ENCODE measurements around the gene RTKN. TPM values are rescaled to one million over a fixed set of nuclear protein-coding genes. Genes with fewer than 3 reads are reported as not detected.

Gene RTKN
- total and polyA plus RNA-seq, 7 experiments from 2014 or later = 0.26 to 1.5 (median 0.97) TPM; not detected in 2

DNA sequence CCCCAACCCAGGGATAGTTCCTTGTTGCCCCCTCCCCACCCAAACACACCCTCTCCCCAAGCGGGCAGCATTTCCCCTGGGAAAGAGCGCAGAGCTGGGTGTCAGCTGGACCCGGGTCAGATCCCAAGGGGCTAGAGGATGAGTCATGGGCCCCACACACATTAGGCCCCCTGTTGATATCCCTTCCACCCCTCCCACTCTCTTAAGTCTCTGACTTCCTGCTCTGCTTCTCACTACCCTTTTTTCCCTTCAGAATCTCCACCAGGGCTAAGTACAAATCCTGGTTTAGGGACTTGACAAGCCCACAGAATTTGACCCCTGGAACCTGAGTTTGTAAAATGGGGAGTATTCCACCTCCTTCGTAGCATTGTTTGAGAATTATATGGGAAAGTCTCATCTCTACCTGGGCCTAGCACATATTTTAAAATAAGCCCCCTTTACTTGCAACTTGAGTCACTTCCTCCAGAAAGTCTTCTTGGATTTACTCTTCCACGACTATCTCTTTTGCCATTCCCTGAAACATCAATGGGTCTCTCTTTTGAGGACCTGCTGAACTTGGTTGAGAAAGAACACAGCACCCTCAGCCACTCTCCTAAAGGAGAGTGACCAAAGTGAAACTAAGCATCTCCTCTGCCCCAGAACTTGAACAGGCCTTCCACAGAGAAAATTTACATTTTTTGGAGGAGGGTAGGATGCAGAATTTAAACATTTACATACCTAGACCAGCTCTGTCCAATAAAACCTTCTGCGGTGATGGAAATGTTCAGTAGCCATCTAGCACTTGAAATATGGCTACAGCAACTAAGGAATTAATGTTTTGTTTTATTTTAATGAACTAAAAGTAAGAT, 4.7 kb downstream of the RTKN start:
- Histone ChIP-seq H3K27ac (ENCODE audit: low read depth, low read length) (no peak overlapping the region), H3K27me3 (ENCODE audit: control insufficient read depth in 2 of 2, insufficient read depth in 2 of 2, low read length in 2 of 2) (peaks cover 0 to 9% of the 10 kb centered on the region in 2 donors), H3K4me3 (ENCODE audit: low read length) (no peak overlapping the region), H3K4me1 (ENCODE audit: control insufficient read depth in 2 of 2, insufficient read depth in 2 of 2, low read length in 2 of 2) (peaks cover 0 to 8% of the 10 kb centered on the region in 2 donors), H3K36me3 (ENCODE audit: control insufficient read depth in 2 of 3, insufficient read depth in 3 of 3, low read length in 3 of 3) (no peaks in the 10 kb centered on the region), H3K9me3 (ENCODE audit: control insufficient read depth in 2 of 3, low read length in 3 of 3) (no peaks in the 10 kb centered on the region)
- DNase-seq (no peak), ATAC-seq (no peak)
- Mint-ChIP-seq H3K36me3 (no peaks in the 10 kb centered on the region), H3K4me3 (no peak overlapping the region), H3K27ac (no peak overlapping the region), H3K27me3 (peaks cover 6 to 34% (median 20%) of the 10 kb centered on the region in 5 donors), H3K9me3 (no peaks in the 10 kb centered on the region), H3K4me1 (peaks cover 0 to 16% (median 10%) of the 10 kb centered on the region in 7 donors)
- ChIA-PET CTCF (no interaction called here), POLR2A (no interaction called here)
- intact Hi-C loops (cut with micrococcal nuclease) = no loop called here

DNA sequence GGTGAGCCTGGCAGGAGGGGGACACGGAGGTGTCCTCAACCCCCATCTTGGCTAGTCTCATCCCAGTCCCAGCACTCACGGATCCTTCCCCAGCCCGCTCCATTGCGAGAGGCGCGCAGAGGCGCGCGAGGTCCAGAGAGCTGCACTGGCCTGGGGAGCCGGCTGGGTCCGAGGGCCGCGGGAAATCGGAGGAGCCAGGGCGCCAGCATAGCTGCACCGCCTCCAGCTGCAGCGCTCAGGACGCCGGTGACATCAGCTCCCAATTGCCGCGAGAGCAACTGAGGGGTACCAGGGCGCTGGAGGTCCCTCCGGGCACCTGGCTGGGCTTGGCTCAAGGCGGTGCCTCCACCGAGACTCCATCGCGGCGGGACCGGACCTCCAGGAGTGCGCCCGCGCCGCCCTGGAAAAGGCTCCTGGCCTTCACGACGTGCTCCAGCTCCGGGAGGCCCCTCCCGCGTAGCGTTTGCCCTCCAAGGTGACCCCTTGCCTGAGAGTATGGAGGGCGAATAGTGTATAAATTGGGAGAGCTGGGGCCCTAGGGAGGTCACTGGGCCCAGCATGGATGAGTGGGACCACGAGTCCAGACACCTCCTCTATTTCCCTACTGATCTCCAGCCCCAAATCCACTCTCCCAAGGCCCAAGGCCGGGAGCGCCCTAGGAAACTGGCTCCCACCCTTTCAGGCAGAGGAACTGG, 5.5 kb downstream of the RTKN start:
- H3K36me3 ChIP-seq (ENCODE audit: control insufficient read depth in 2 of 3, insufficient read depth in 3 of 3, low read length in 3 of 3) = no peaks in the 10 kb centered on the region
- H3K4me3 Mint-ChIP-seq = no peak overlapping the region
- H3K27me3 Mint-ChIP-seq = peaks cover 6 to 32% (median 20%) of the 10 kb centered on the region in 5 donors
- H3K27me3 ChIP-seq (ENCODE audit: control insufficient read depth in 2 of 2, insufficient read depth in 2 of 2, low read length in 2 of 2) = peaks cover 0 to 4% of the 10 kb centered on the region in 2 donors
- no peaks in the 10 kb centered on the region for H3K9me3 Mint-ChIP-seq
- H3K4me1 Mint-ChIP-seq = peaks cover 0 to 16% (median 9%) of the 10 kb centered on the region in 7 donors
- H3K36me3 Mint-ChIP-seq = no peaks in the 10 kb centered on the region
- CTCF ChIA-PET = no interaction called here
- H3K9me3 ChIP-seq (ENCODE audit: control insufficient read depth in 2 of 3, low read length in 3 of 3) = no peaks in the 10 kb centered on the region
- no peak overlapping the region for H3K4me3 ChIP-seq (ENCODE audit: low read length)
- DNase-seq = no peak
- peaks cover 0 to 4% of the 10 kb centered on the region in 2 donors for H3K4me1 ChIP-seq (ENCODE audit: control insufficient read depth in 2 of 2, insufficient read depth in 2 of 2, low read length in 2 of 2)
- intact Hi-C loops (cut with micrococcal nuclease) = no loop called here
- POLR2A ChIA-PET = no interaction called here
- H3K27ac ChIP-seq (ENCODE audit: low read depth, low read length) = no peak overlapping the region
- no peak for ATAC-seq
- no peak overlapping the region for H3K27ac Mint-ChIP-seq

DNA sequence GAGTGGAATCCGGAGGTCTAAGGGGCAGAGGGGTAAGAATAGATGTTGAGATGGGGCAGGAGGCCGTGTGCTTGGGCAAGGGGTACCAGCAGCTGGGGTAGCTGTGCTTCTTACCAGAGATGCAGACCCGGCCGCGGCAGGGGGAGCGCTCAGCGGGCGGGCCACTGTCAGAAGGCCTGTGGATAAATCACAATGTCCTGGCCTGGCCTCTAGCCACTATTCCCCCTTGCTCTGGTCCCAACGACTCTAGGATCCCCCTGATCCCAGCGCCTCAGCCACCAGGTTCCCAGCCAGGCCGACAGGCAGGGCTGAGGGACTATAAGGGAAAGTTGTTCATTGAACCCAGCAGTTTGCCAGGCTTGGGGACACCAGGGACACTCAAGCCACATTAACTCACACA, 11.2 kb downstream of the RTKN start:
- ATAC-seq = no peak
- intact Hi-C loops (cut with micrococcal nuclease) = no loop called here
- Histone ChIP-seq H3K9me3 (ENCODE audit: control insufficient read depth in 2 of 3, low read length in 3 of 3) (no peaks in the 10 kb centered on the region), H3K27me3 (ENCODE audit: control insufficient read depth in 2 of 2, insufficient read depth in 2 of 2, low read length in 2 of 2) (no peaks in the 10 kb centered on the region), H3K36me3 (ENCODE audit: control insufficient read depth in 2 of 3, insufficient read depth in 3 of 3, low read length in 3 of 3) (peaks cover 0 to 7% (median 0%) of the 10 kb centered on the region in 3 experiments), H3K4me3 (ENCODE audit: low read length) (no peak overlapping the region), H3K27ac (ENCODE audit: low read depth, low read length) (no peak overlapping the region), H3K4me1 (ENCODE audit: control insufficient read depth in 2 of 2, insufficient read depth in 2 of 2, low read length in 2 of 2) (no peaks in the 10 kb centered on the region)
- peaks cover 0 to 3% (median 0%) of the 10 kb centered on the region in 7 donors for H3K4me1 Mint-ChIP-seq
- CTCF ChIA-PET = no interaction called here
- no peaks in the 10 kb centered on the region for H3K9me3 Mint-ChIP-seq
- DNase-seq = no peak
- peaks cover 0 to under 1% (median 0%) of the 10 kb centered on the region in 5 donors for H3K27me3 Mint-ChIP-seq
- H3K27ac Mint-ChIP-seq = no peak overlapping the region
- H3K4me3 Mint-ChIP-seq = no peak overlapping the region
- H3K36me3 Mint-ChIP-seq = peaks cover 0 to 5% (median 0%) of the 10 kb centered on the region in 5 donors
- POLR2A ChIA-PET = no interaction called here

DNA sequence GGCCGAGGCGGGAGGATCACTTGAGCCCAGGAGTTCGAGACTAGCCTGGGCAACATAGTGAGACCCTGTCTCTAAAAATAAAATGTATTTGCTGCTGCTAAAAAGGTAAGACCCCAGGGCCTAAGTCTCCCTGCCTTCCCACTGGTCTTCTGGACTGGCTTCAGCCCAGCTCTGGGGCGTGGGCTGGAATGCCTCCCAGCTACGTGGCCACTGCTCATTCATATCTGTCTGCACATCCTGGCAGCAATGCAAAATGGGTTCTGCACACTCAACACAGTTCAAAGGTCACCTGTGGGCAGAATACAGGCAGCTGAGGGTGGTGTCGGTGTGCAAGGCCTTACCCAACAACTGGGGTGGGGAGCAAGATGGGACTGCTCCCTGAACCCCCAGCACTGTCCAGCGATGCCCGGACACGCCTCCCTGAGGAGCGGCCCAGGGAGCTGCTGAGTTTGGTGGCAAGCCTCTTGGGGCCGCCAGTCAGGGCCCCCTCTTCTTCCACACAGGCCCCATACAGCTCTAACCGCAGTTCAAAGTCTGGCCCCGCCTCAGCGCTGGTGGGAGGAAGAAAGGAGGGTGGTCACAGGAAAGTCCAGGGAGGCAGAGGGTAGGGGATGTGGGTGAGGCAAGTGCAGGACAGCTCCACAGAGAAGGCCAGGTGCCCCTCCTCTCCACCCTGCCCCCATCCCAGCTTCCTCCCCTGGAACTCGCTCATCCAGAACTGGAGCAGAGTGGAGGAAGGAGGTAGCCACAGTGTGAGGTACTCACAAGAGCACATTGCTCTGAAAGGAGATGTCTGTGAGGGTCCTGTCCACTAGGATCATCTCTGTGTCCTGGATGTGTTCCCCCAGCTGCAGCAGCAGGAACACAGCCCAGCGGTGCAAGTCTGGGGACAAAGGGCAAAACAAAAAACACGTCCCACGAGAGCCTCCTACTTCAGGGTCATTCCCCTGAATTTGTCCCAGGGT, 12.0 kb downstream of the RTKN start:
- Histone ChIP-seq H3K27ac (ENCODE audit: low read depth, low read length) (no peak overlapping the region), H3K4me3 (ENCODE audit: low read length) (no peak overlapping the region), H3K9me3 (ENCODE audit: control insufficient read depth in 2 of 3, low read length in 3 of 3) (no peaks in the 10 kb centered on the region), H3K4me1 (ENCODE audit: control insufficient read depth in 2 of 2, insufficient read depth in 2 of 2, low read length in 2 of 2) (no peaks in the 10 kb centered on the region), H3K27me3 (ENCODE audit: control insufficient read depth in 2 of 2, insufficient read depth in 2 of 2, low read length in 2 of 2) (no peaks in the 10 kb centered on the region), H3K36me3 (ENCODE audit: control insufficient read depth in 2 of 3, insufficient read depth in 3 of 3, low read length in 3 of 3) (peaks cover 0 to 14% (median 0%) of the 10 kb centered on the region in 3 experiments)
- no peaks in the 10 kb centered on the region for H3K27me3 Mint-ChIP-seq
- DNase-seq (no peak), ATAC-seq (no peak)
- ChIA-PET POLR2A (no interaction called here), CTCF (no interaction called here)
- H3K9me3 Mint-ChIP-seq = no peaks in the 10 kb centered on the region
- no peak overlapping the region for H3K4me3 Mint-ChIP-seq
- H3K4me1 Mint-ChIP-seq = peaks cover 0 to 5% (median 0%) of the 10 kb centered on the region in 7 donors
- intact Hi-C loops (cut with micrococcal nuclease) = loop anchor here in 1 of 2 donors (10.0 kb wide), 1 partner anchor 1045 kb away; the partner anchor contains the start of gene ALMS1
- H3K27ac Mint-ChIP-seq = no peak overlapping the region
- H3K36me3 Mint-ChIP-seq = peaks cover 0 to 11% (median 0%) of the 10 kb centered on the region in 5 donors

DNA sequence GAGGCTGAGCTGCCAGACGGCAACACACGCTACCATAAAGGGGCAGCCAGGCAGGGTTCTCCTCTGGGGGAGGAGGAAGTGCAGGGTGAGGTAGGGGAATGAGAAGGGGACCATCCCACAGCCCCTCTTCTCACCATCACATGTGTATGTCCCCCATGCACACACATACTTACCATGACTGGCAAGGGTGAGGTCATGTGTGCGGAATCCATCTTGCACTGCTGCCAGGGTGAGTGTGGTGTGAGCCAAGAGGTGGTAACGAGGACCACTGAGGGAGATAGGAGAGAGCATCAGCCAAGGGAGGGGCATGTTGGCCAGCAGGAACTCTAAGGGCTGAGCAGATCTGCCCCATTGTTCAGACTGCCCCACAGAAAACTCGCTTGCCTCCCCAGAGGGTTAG, 13.1 kb downstream of the RTKN start:
- Mint-ChIP-seq H3K27me3 (no peaks in the 10 kb centered on the region), H3K9me3 (no peaks in the 10 kb centered on the region), H3K4me1 (peaks cover 0 to 10% (median 0%) of the 10 kb centered on the region in 7 donors), H3K36me3 (peaks cover 0 to 13% (median 0%) of the 10 kb centered on the region in 5 donors), H3K4me3 (no peak overlapping the region), H3K27ac (no peak overlapping the region)
- intact Hi-C loops (cut with micrococcal nuclease) = loop anchor here in 1 of 2 donors (10.0 kb wide), 1 partner anchor 1044 kb away; the partner anchor contains the start of gene ALMS1
- no peaks in the 10 kb centered on the region for H3K9me3 ChIP-seq (ENCODE audit: control insufficient read depth in 2 of 3, low read length in 3 of 3)
- H3K36me3 ChIP-seq (ENCODE audit: control insufficient read depth in 2 of 3, insufficient read depth in 3 of 3, low read length in 3 of 3) = peaks cover 0 to 15% (median 0%) of the 10 kb centered on the region in 3 experiments
- no peaks in the 10 kb centered on the region for H3K4me1 ChIP-seq (ENCODE audit: control insufficient read depth in 2 of 2, insufficient read depth in 2 of 2, low read length in 2 of 2)
- no peak for DNase-seq
- no peak for ATAC-seq
- CTCF ChIA-PET = no interaction called here
- H3K4me3 ChIP-seq (ENCODE audit: low read length) = no peak overlapping the region
- POLR2A ChIA-PET = no interaction called here
- H3K27me3 ChIP-seq (ENCODE audit: control insufficient read depth in 2 of 2, insufficient read depth in 2 of 2, low read length in 2 of 2) = no peaks in the 10 kb centered on the region
- no peak overlapping the region for H3K27ac ChIP-seq (ENCODE audit: low read depth, low read length)

DNA sequence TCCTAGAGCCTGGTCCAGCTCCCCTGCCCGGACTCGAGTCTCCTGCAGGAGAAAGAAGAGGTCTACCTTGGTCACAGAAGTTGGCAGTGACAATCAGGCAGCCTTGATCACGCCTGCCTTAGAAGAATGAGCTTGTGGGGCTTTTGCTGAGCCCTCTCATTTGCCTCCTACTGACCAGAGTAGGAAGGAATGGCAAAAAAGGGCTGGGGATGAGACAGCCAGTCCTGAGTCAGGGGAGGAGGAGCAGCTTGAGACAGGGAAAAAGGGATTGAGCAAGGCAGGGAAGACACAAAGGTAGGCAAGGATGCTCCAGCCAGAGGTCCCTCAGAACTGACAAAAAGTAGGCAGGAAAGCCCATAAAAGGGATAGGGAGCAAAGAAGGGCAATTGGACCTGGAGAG, 14.2 kb downstream of the RTKN start:
- Histone ChIP-seq H3K9me3 (ENCODE audit: control insufficient read depth in 2 of 3, low read length in 3 of 3) (no peaks in the 10 kb centered on the region), H3K27ac (ENCODE audit: low read depth, low read length) (no peak overlapping the region), H3K27me3 (ENCODE audit: control insufficient read depth in 2 of 2, insufficient read depth in 2 of 2, low read length in 2 of 2) (no peaks in the 10 kb centered on the region), H3K4me3 (ENCODE audit: low read length) (no peak overlapping the region), H3K36me3 (ENCODE audit: control insufficient read depth in 2 of 3, insufficient read depth in 3 of 3, low read length in 3 of 3) (peaks cover 0 to 15% (median 0%) of the 10 kb centered on the region in 3 experiments), H3K4me1 (ENCODE audit: control insufficient read depth in 2 of 2, insufficient read depth in 2 of 2, low read length in 2 of 2) (no peaks in the 10 kb centered on the region)
- CTCF ChIA-PET = interaction anchor here (0.6 kb wide), 1 partner anchor 27 kb away, joined by 3 read pairs; the partner anchor contains the start of gene INO80B
- intact Hi-C loops (cut with micrococcal nuclease) = loop anchor here in 1 of 2 donors (10.0 kb wide), 1 partner anchor 1043 kb away; the partner anchor contains the start of gene ALMS1
- Mint-ChIP-seq H3K27me3 (no peaks in the 10 kb centered on the region), H3K9me3 (no peaks in the 10 kb centered on the region), H3K27ac (no peak overlapping the region), H3K4me3 (no peak overlapping the region), H3K4me1 (peaks cover 0 to 21% (median 6%) of the 10 kb centered on the region in 7 donors), H3K36me3 (peaks cover 0 to 18% (median 0%) of the 10 kb centered on the region in 5 donors)
- POLR2A ChIA-PET = no interaction called here
- DNase-seq (no peak), ATAC-seq (no peak)

Data from naive thymus-derived CD4-positive, alpha-beta T cell (primary cell).